HepG2 (cell line): ENCODE data around the gene EXPH5. TPM values are rescaled to one million over a fixed set of nuclear protein-coding genes. Genes with fewer than 3 reads are reported as not detected.

Experiments
- ARNT2 ChIP-seq: sonication (generic); formaldehyde crosslinking; IDR thresholded peaks from 2 replicates; pipeline ENCODE4 v1.8.0; 2022; ENCODE audit warnings: mild to moderate bottlenecking, low read depth, missing genetic modification reagents, moderate library complexity
- ETV5 ChIP-seq: IDR thresholded peaks from 2 replicates; pipeline ENCODE4 v1.6.1; 2018; ENCODE audit warnings: missing biosample characterization, missing genetic modification reagents, inconsistent platforms, borderline replicate concordance
- MAZ ChIP-seq, 2 experiments: sonication (generic) in 1 of 2; formaldehyde crosslinking in 1 of 2; IDR thresholded peaks; 2 replicates each; pipeline versions ENCODE4 v1.5.0 to v1.6.1; 2012 to 2020; ENCODE audit warnings: low read depth in 2 of 2, mild to moderate bottlenecking in 2 of 2, borderline replicate concordance in 1 of 2, improper control_type of control experiment in 1 of 2, low read length in 1 of 2, missing genetic modification reagents in 1 of 2, moderate library complexity in 1 of 2
- MLXIP ChIP-seq: sonication (generic); formaldehyde crosslinking; IDR thresholded peaks from 2 replicates; pipeline ENCODE4 v1.9.0; 2021; ENCODE audit warnings: missing genetic modification reagents, borderline replicate concordance
- MXD4 ChIP-seq: IDR thresholded peaks from 2 replicates; pipeline ENCODE4 v1.6.1; 2016; ENCODE audit warnings: mild to moderate bottlenecking, missing biosample characterization, missing genetic modification reagents
- SATB2 ChIP-seq: sonication (generic); formaldehyde crosslinking; IDR thresholded peaks from 2 replicates; pipeline ENCODE4 v1.5.0; 2020; ENCODE audit warnings: missing genetic modification reagents
- SP5 ChIP-seq: IDR thresholded peaks from 2 replicates; pipeline ENCODE4 v1.6.1; 2016; ENCODE audit warnings: low read depth, borderline replicate concordance
- ZBTB40 ChIP-seq, 2 experiments: fragments of 450-650 bp in 1 of 2; sonication (generic) in 1 of 2; formaldehyde crosslinking in 1 of 2; IDR thresholded peaks; 2 replicates each; pipeline versions ENCODE4 v1.6.1 to v1.8.0; 2016 to 2022; ENCODE audit warnings: antibody characterized with exemption in 1 of 2, mild to moderate bottlenecking in 1 of 2, missing genetic modification reagents in 1 of 2
- ZBTB49 ChIP-seq: sonication (generic); formaldehyde crosslinking; IDR thresholded peaks from 2 replicates; pipeline ENCODE4 v1.4.0; 2020; ENCODE audit warnings: missing genetic modification reagents, borderline replicate concordance
- ZNF468 ChIP-seq: sonication (generic); formaldehyde crosslinking; IDR thresholded peaks from 2 replicates; pipeline ENCODE4 v1.8.0; 2022; ENCODE audit warnings: mild to moderate bottlenecking, moderate library complexity, missing genetic modification reagents
- ZNF720 ChIP-seq: sonication (generic); formaldehyde crosslinking; IDR thresholded peaks from 2 replicates; pipeline ENCODE4 v1.4.0; 2020; ENCODE audit warnings: missing genetic modification reagents
- ZNF773 ChIP-seq: sonication (generic); formaldehyde crosslinking; IDR thresholded peaks from 2 replicates; pipeline ENCODE4 v1.4.0; 2020; ENCODE audit warnings: missing genetic modification reagents, borderline replicate concordance
- polyA plus RNA-seq, 8 experiments: library from polyadenylated mRNA; depleted of rRNA in 3 of 8; stranded (reverse) in 7 of 8; unstranded in 1 of 8; fragments of >200 nt; fragmentation: Illumina TruSeq in 4 of 8; extraction: Trizol in 4 of 8; gene quantifications; 2 replicates each; pipeline versions ENCODE4 v1.2.1 to v1.2.3, GENCODE V29; 2011 to 2016; ENCODE audit warnings: low read depth in 4 of 8, missing spikeins in 1 of 8, mixed read lengths in 1 of 8; ENCODE audit not compliant: insufficient read depth in 1 of 8
- total RNA-seq, 5 experiments: library from RNA; depleted of rRNA; stranded (reverse); fragments of >200 nt; fragmentation: Illumina TruSeq; extraction: Trizol; gene quantifications; 2 replicates each; pipeline ENCODE4 v1.2.3, GENCODE V29; 2016; ENCODE audit warnings: low read depth in 1 of 5

The EXPH5 gene
- total and polyA plus RNA-seq, 2 of the 13 experiments (the other 11 are each of a cell fraction or from before 2014, with no cell fraction given) = under 0.01 to 0.02 TPM

GRCh38 chr11:108498046-108498815 lies 95.3 kb downstream of the EXPH5 start, which contains the start of gene POGLUT3 (continued):
- TF ChIP-seq MLXIP (CRISPR knock-in tag) (no peak), ARNT2 (CRISPR knock-in tag) (0 out of 2 replicates have a peak, but pooled peaks have one; percentile 50), ZNF720 (CRISPR knock-in tag) (no peak), MAZ (IDR thresholded peaks at IDR 0.05; ENCODE audit: borderline replicate concordance, low read depth, low read length) (no peak), MAZ (CRISPR knock-in tag; IDR thresholded peaks at IDR 0.05; ENCODE audit: low read depth) (peak; percentile 57; the same call in 1 of the 2 replicates), ZNF773 (CRISPR knock-in tag) (peak; percentile 91), ETV5 (peak; percentile 34; the same call in 1 of the 2 replicates), MXD4 (CRISPR knock-in tag) (no peak; the same call in 1 of the 2 replicates), SP5 (CRISPR knock-in tag) (peak; percentile 66; the same call in 1 of the 2 replicates), SATB2 (CRISPR knock-in tag) (no peak; the same call in 1 of the 2 replicates), ZBTB49 (CRISPR knock-in tag) (no peak), ZNF468 (0 out of 2 replicates have a peak, but pooled peaks have one; percentile 53), ZBTB40 (IDR thresholded peaks at IDR 0.05) (no peak), ZBTB40 (CRISPR knock-in tag; IDR thresholded peaks at IDR 0.05) (peak; percentile 48)
